Spleen (tissue), 7 donors: ENCODE measurements around the gene RAD23B.

Source experiments
- CTCF ChIP-seq, 11 experiments: fragments of 200-600 bp in 7 of 11; fragments of 450-650 bp in 4 of 11; sonication (generic) in 4 of 11; IDR thresholded peaks in 8 of 11; conservative IDR thresholded peaks in 3 of 11; 1 replicate in 7 of 11; 2 replicates in 4 of 11; pipeline versions ENCODE4 v1.4.0 to v1.8.0; 2016 to 2021; ENCODE audit warnings: antibody characterized with exemption in 11 of 11, inconsistent platforms in 4 of 11, mild to moderate bottlenecking in 1 of 11
- POLR2A ChIP-seq, 3 donors: fragments of 450-650 bp; IDR thresholded peaks; one replicate each; pipeline ENCODE4 v1.5.1; 2017; ENCODE audit warnings: antibody characterized with exemption in 3 of 3, mild to moderate bottlenecking in 1 of 3
- donor health status: DM: no; HTN: no; CAD: no; lungs with moderate emphysema.
- donor health status: DM: no; HTN: no; CAD: no.
- donor health status: DM: no; HTN: no; CAD: no.

DNA sequence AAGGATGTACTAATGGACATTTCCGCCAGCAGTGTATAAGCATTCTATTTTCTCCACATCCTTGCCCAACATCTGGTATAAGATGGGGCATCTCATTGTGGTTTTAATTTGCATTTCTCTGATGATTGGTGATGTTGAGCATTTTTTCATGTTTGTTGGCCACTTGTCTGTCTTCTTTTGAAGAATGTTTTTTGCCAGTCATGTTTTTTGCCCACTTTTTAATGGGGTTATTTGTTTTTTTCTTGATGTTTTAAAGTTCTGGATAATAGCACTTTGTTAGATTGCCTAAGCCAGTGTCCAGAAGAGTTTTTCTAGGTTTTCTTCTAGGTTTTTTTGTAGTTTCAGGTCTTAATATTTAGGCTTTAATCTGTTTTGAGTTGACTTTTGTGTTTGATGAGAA, 31.7 kb downstream of the RAD23B start:
- TF ChIP-seq CTCF (IDR thresholded peaks at IDR 0.05 in 8 of 11, conservative IDR thresholded peaks at IDR 0.05 in 3 of 11): no peak
- no peak for TF ChIP-seq POLR2A (IDR thresholded peaks at IDR 0.05)
